Hepatic stellate cell (primary cell): ENCODE measurements around the gene SRSF6.
"Not testable (repeated sequence)": the region's sequence is repeated elsewhere in the genome, so short reads cannot be mapped to it uniquely, and the experiment has no call there.

ENCODE experiments used
- DNase-seq: peaks from one replicate; pipeline ENCODE4 v3.0.0; 2011; ENCODE audit warnings: low spot score

Gene SRSF6

GRCh38 chr20:43477193-43477592 is 19.5 kb downstream of the SRSF6 start:
- no peak for DNase-seq

- DNase-seq = no peak
These were observed 19.9 kb downstream of the SRSF6 start for GRCh38 chr20:43477619-43478018.

GRCh38 chr20:43490038-43490437 is 32.3 kb downstream of the SRSF6 start:
- DNase-seq = no peak

DNA sequence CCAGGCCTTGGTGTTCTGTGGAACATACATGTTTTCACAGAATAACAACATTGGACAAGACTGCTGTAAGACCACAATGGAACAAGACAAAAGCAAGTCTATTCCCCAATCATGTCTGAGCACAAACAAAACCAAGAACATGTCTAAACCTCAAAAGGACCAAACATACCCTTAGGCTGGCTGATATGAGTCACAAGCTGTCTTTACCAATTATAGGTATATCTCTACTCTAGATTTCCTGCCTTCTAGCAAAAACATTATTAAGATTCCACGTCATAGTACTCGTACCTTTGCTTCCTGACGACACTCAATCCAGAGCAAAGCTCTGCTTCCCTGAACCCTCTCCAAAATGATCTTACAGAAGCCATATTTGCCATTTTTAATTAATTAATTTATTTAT is 34.4 kb downstream of the SRSF6 start:
- DNase-seq = no peak

GRCh38 chr20:43495388-43495787 is 37.7 kb downstream of the SRSF6 start:
- DNase-seq = no peak

DNA sequence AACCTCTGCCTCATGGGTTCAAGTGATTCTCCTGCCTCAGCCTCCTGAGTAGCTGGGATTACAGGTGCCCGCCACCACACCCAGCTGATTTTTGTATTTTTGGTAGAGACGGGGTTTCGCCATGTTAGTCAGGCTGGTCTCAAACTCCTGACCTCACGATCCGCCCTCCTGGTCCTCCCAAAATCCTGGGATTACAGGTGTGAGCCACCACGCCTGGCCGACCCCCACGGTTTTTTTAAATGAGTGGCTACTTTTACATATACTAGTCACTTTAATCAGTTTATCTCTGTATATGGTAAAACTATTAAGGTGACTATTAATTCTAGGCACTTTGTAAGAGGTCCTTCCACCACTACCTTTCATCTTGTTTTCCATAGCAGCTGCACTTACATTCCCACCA is 44.3 kb downstream of the SRSF6 start:
- not testable (repeated sequence) for DNase-seq

DNA sequence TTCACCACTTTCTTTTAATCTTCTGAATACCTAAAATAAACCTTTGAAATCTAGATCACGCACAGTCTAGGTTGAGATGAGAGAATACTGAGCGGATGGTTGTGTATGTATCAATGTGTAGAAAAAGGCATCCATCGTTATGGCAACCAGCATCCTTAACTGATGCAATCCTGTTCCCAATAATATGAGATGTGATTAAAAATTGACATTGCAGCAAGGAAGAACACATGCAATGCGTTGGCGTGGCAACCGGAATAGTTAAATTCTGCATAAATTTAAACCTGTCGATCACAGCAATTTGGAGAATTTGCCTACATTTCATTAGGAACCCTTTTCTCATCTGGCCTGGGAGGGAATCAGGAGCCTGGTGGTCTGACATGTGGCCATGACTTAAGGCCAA is 48.5 kb downstream of the SRSF6 start:
- no peak for DNase-seq

- DNase-seq = peak; percentile 74
These were observed 49.7 kb downstream of the SRSF6 start, which contains the start of gene L3MBTL1 for GRCh38 chr20:43507150-43508080. Gene L3MBTL1, plus strand, starts transcription at chr20:43507697. Its CDS starts 5,807 bp downstream, at chr20:43513504.

- no peak for DNase-seq
These were observed 50.4 kb downstream of the SRSF6 start for GRCh38 chr20:43508106-43508505.

GRCh38 chr20:43508604-43509040 is 50.9 kb downstream of the SRSF6 start:
- DNase-seq = no peak

- DNase-seq = no peak
These were observed 54.2 kb downstream of the SRSF6 start for GRCh38 chr20:43511879-43512278.

DNA sequence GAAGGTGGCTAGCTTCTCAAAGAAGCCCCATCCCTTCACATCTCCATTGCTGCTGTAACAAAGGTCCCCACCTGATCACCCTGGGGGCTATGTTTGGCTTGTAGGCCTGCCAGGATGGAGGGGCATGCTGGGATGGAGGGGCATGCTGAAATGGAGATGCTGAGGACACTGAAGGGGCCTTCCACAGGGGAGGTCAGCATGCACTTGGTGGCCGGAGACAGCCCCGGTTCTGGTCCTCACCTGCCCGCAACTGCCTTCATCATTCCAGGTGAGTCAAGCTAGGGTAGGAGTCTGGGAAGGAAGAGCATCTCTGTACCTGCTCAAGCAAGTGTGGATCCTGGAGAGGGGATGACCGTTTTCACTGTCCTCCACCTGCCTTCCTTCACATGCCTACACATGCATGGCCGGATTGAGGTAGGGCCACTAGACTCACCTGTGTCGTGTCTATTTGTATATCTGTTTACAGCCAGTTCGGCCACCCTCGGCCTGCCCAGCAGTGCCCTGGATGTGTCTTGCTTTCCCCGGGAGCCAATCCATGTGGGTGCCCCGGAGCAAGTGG is 55.8 kb downstream of the SRSF6 start:
- no peak for DNase-seq
